Hematopoietic multipotent progenitor cell treated with erythropoietin and hydrocortisone succinate and interleukin-3 and kit ligand, for 4 days (in vitro differentiated cells): ENCODE results near the gene PHIP.
"Not testable (repeated sequence)": the region's sequence is repeated elsewhere in the genome, so short reads cannot be mapped to it uniquely, and the experiment has no call there.

Experiments
- DNase-seq: peaks from one replicate; pipeline ENCODE4 v3.0.0-alpha.2; 2015

PHIP gene

DNA sequence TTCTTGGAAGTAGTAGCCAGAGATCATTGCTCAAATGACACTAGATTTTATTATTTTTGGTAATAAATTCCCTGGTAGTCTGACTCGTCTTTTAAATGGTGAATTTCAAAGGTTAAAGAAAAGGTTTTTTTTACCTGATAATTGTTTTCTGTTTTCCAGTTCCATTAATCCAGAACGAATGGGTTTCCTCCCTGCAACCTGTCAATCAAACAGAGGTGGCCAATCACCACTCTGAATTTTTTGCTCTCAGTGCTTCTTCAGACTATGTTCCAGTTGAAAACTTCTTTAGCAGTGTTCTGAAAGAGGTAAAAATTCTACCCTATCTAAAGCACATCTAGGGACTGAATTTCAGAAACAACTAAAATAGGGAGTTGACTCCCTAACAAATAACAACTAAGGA is 73.8 kb downstream of the PHIP start:
- DNase-seq, result no peak

DNA sequence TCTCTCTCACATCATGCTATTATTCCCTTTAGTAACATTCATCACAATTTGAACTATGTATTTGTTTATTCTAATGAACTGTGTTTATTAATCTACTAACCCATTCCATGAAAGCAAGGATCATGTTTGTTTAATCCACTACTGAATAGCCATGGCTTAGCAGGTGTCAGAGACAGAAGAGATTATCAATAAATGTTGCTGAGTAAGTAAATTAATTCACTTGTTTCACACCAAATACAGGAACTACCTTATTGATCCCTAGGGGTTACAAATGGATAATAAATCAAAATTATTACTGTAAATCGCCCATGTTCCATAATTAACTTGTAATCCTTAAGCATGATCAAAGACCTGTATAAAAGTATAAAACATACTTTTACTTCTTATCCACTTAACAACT is 76.6 kb downstream of the PHIP start:
- DNase-seq, result no peak

DNA sequence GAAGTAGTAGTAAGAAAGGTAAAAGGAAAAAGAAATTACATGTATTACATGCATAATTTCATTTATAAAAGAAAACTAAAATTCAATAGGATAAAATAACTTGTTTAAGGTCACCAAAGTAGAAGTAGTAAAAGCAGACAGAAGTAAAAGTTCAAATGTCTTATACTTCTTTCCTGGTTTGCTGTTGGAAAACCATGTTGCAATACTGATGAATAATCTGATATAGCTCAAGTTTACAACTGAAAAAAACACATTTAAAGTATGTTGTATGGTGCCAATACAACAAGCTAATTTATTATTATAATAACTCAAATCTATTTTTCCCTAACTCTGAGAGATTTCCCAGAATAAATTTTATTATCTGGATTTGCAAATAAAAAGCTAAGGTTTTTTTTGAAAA is 78.3 kb downstream of the PHIP start:
- no peak for DNase-seq

DNA sequence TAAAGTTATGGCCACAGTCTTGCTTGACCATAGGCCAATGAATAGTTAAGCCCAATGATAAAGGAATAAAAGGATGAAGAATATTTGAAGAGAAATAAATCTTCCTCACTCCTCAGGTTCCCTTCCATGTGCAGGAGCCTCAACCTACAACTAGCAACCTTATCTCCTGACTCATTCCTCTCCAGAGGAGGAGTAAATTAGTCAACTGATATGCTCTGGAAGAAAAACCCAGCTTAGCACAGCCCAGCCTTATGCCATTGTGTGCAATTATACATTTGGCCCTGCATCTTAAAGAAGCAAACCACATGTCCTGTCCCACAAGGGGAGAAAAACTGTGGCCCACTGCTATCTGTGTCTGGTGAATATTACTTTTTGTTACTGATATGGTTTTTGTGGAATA is 82.1 kb downstream of the PHIP start:
- no peak for DNase-seq

DNA sequence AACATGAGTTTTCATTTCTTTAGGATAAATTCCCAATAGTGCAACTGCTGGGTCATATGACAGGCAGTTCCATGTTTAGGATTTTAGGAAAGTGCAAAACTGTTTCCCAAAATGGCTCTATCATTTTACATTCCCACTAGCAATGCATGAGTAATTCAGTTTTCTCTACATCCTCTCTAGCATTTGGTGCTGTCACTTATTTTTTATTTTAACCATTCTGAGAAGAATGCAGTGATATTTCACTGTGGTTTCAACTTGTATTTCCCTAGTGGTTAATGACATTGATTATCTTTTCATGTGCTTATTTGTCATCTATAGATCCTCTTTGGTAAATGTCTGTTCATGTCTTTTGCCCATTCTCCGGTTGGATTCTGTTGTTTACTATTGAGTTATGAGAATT is 82.7 kb downstream of the PHIP start:
- no peak for DNase-seq

DNA sequence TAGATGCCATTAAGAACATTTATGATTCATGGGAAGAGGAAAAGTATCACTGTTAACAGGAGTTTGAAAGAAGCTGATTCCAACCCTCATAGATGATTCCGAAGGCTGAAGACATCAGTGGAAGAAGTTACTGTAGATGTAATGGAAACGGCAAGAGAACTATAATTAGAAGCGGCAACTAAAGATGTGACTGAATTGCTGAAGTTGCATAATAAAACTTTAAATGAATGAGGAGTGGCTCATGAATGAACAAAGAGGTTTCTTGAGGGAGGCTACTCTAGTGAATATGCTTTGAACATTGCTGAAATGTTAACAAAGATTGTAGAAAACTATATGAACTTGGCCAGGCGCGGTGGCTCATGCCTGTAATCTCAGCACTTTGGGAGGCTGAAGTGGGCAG is 84.1 kb downstream of the PHIP start:
- no peak for DNase-seq

DNA sequence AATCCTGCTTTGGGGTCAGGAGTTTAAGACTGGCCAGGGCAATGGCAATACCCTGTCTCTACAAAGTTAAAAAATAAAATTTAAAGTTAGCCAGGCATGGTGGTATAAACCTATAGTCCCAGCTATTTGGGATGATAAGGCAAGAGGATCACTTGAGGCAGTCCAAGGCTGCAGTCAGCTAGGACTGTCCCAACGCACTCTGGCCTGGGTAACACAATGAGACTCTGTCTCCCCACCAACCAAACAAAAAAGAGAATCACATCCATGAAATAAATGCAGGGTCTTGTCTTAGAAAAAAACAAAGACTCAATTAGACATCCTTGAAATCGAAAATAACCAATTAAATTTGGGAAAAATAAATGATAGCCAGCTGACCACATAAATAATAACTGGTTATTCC is 88.9 kb downstream of the PHIP start:
- DNase-seq, result no peak

DNA sequence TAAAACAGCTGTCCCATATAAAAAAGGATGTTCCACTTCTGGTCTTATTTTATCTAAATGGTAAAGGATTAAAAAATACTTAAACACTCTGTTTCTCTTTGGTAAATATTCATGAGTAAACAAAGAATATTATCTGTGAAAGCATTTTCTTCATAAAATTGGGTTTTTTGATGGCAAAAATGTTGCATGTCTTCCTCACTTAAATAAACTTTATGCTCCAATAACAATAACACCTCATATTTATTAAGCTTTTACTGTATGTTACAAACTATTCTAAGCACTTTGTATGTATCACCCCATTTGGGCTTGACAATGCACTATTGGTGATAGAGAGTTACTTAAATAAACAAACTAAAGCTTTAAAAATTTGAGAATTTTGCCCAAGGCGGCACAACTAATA is 91.9 kb downstream of the PHIP start:
- DNase-seq, result no peak

- DNase-seq, result no peak
Measured at GRCh38 chr6:78984225-78984950, 93.7 kb downstream of the PHIP start.

GRCh38 chr6:78967191-78967590 is 110.9 kb downstream of the PHIP start:
- DNase-seq, result no peak

GRCh38 chr6:78966542-78966941 is 111.5 kb downstream of the PHIP start:
- peak; percentile 28 for DNase-seq

GRCh38 chr6:78962448-78962847 is 115.6 kb downstream of the PHIP start:
- peak; percentile 74 for DNase-seq

DNA sequence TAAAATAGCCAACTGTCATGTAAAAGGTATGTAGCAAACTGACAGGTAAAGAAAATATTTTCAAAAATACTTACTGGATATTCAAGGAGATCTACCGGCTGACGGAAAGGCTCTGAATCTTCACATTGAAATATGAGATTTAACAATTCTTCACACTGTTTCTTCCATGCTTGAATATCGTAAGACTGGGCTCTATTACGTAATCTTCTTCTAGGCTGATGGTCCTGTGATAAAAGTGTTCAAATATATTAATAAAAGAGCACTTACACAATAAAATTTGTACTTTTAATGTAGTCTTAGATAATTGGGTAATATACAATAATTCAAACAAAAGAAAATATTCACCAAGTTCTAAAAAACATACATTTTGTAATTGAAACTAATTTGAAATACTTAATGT is 123.3 kb downstream of the PHIP start:
- no peak for DNase-seq

DNA sequence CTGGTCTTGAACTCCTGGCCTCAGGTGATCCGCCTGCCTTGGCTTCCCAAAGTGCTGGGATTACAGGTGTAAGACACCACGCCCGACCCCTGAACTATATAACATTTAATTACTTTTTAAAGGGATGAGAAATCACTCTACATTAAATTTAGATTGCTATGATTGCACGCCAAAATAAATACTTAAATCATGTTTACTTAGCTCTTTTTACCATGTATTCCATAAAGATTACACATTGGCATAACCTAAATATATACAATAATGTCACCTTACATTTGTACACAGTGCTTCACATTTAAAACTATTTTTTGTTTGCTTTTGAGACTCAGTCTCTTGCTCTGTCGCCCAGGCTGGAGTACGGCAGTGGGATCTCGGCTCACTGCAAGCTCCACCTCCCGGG is 124.3 kb downstream of the PHIP start:
- DNase-seq, result no peak

DNA sequence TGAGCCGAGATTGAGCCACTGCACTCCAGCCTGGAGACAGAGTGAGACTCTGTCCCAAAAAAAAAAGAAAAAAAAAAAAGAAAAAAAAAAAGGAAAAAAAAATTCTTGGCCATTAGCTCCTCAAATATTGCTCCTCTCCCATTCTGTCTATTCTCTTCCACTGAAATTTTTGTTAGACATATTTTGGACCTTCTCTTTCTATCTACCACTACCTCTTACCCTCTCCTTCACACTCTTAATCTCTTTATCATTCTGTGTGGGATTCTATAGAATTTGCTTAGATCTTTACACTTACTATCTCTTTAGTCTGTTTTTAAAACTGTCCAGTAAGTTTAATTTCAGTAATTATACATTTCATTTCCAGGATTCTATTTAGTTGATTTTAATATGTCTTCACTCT is 125.7 kb downstream of the PHIP start:
- DNase-seq, result no peak

DNA sequence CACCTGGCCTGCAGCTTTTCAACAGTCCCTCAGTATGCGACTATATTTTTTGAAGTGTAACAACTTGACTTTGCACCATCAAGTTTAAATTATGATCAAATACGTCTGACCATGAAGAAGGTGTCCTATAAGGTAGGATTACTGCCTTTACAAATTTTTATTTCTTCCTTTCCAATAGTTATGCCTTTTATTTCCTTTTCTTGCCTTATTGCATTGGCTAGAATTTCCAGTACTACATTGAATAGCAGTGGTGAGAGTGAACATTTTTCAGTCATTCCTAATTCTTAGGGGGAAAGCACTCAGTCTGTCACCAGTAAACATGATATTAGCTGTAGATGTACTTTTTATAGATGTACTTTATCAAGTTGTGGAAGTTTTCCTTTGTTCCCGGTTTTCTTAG is 129.3 kb downstream of the PHIP start:
- DNase-seq, result no peak

DNA sequence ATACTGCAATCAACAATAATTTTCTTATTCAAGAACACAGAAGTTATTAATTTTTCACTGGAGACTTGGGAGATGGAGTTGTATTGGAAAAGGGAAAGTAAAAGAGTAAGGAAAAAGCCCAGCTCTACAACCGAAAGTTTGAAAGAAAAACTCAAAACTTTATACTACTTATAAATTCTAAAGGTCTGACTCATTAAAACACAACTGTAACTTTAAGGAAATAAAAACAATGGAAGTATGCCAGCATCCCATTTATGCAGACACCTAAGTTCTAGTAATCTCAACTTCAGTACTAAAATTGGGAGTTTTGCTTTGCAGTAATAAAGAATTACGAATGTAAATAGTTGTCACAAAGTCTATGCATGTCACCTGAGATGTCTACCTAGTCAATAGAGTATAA is 130.1 kb downstream of the PHIP start:
- DNase-seq, result no peak

GRCh38 chr6:78947529-78947928 is 130.5 kb downstream of the PHIP start:
- no peak for DNase-seq

GRCh38 chr6:78942446-78942845 is 135.6 kb downstream of the PHIP start:
- no peak for DNase-seq

- no peak for DNase-seq
Measured at GRCh38 chr6:78936515-78936914, 141.5 kb downstream of the PHIP start.

DNA sequence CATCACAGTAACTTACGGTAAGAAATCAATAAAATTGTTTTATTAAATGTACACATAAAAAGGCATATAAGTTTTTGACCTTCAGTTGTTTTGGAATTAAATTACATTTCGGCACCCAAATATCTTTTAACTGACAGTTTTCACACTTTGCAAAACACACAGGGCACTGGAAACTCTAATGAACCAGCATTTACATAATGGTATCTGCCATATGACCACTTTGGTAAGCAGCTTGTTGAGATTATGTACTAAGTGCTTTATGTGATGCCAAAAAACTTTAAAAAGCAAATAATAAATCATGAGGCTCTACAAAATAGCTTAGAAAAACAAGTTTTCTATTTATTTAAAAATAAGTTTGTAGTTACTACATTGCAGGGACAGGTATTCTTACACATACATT is 142.5 kb downstream of the PHIP start:
- DNase-seq, result no peak

GRCh38 chr6:78925317-78925716 is 152.7 kb downstream of the PHIP start:
- no peak for DNase-seq

DNA sequence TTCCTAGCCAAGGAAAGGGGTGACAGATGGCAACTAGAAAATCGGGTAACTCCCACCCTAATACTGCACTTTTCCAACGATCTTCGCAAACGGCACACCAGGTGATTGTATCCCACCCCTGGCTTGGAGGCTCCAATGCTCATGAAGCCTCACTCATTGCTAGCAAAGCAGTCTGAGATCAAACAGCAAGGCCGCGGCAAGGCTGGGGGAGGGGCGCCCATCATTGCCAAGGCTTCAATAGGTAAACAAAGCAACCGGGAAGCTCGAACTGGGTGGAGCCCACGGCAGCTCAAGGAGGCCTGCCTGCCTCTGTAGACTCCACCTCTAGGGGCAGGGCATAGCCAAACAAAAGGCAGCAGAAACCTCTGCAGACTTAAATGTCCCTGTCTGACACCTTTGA is 156.9 kb downstream of the PHIP start:
- DNase-seq, result not testable (repeated sequence)

DNA sequence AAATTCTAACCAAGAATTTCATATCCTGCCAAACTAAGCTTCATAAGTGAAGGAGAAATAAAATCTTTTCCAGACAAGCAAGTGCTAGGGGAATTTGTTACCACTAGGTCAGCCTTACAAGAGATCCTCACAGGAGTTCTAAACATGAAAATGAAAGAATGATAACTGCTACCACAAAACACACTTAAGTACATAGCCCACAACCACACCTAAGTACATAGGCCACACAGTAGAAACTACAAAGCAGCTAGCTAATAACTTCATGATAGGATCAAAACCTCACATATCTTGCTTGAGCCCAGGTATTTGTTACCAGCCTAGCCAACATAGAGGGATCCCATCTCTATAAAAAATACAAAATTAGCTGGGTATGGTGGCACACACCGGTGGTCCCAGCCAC is 160.3 kb downstream of the PHIP start:
- DNase-seq, result no peak

DNA sequence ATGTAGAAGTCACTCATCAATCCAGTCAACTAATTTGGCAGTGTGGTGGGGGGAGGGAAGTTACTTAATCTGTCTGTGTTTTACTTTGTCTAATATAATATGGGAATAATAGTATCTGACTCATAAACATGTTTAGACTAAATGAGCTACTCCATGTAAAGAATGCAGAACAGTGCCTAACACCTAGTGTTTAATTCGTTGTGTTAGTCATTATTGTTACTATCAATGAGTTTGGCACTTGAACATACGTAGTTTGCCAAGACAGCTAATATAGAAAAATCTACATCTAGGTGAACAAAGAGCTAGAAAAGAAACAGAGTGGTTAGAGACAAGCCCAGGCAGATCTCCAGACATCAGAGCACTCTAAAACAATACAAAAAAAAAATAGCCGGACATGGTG is 161.6 kb downstream of the PHIP start:
- DNase-seq, result no peak
